ENCODE results near the gene WDR37.

DNA sequence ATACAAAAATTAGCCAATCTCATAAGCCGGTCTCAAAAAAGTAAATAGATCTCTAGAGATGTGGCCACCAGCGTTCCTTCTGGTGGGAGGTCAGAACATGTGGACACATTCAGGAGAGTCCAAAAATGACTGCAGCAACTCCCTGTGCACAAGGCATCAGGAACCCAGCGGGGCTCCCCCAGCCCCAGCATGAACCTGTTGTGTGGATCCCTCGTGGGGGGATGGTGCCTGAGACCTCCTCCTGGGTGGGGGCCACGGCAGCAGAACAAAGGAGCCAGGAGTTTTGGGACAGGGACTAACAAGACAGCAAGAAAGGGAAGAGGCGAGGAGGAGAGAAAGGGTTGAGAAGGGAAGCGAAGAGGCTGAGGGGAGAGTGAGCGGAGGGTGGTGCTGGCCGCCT is 121.8 kb downstream of the WDR37 start:
- TF ChIP-seq ZBTB49 (tag by site-specific recombination; IDR thresholded peaks at IDR 0.05; ENCODE audit: low read depth) (no peak), CTCF (tag by site-specific recombination; IDR thresholded peaks at IDR 0.05) (no peak)

All from HEK293 (cell line).